GM19035 (cell line): ENCODE measurements around the gene KRTDAP.
"Not testable (repeated sequence)": the region's sequence is repeated elsewhere in the genome, so short reads cannot be mapped to it uniquely, and the experiment has no call there.

ENCODE experiments used
- ATAC-seq: cut with Tn5 transposase; IDR thresholded peaks from one replicate; pipeline ENCODE4 v1.9.1; 2021; ENCODE audit not compliant: unreplicated experiment

KRTDAP gene

GRCh38 chr19:35487656-35488182, 2.5 kb downstream of the KRTDAP start:
- no peak for ATAC-seq

DNA sequence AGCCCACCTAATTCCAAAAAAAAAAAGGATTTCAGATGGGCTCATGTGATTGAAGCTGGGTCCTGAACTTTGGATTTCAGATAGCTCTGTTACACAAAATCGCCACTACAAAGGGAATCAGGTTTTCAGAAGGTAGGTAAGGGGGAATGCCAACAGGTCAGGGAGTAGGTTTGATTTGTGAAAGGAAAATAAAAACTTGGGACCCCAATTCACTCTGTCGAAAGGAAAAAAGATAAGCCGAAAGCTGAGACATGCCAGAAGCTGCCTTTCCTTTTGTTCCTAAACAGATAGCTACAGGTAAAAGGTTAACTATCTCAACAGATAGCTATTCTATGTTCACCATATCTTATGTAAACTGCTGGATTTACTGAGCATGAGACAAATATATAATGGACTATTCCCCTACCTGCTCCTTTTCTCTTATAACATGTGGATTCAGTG, 4.0 kb downstream of the KRTDAP start:
- ATAC-seq, result no peak

GRCh38 chr19:35484252-35485036, 5.8 kb downstream of the KRTDAP start:
- ATAC-seq, result peak; percentile 84

GRCh38 chr19:35483089-35483488, 7.2 kb downstream of the KRTDAP start:
- ATAC-seq, result no peak

- ATAC-seq, result no peak
Measured at GRCh38 chr19:35478794-35479677, 11.2 kb downstream of the KRTDAP start.

GRCh38 chr19:35476149-35476548, 14.1 kb downstream of the KRTDAP start:
- ATAC-seq, result no peak

DNA sequence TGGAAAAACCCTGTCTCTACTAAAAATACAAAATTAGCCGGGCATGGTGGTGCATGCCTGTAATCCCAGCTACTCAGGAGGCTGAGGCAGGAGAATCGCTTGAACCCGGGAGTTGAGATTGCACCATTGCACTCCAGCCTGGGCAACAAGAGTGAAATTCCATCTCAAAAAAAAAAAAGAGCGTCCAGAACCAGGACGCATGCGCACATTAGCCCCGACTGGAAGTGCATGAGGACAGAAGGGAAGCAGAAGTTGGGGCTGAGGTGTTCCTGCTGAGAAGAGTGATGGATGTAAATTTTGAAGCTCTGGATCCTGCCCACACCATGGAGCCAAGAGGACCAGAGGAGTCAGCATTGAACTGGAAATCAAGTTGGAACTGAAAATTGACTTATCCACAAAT, 15.7 kb downstream of the KRTDAP start:
- not testable (repeated sequence) for ATAC-seq

GRCh38 chr19:35474104-35474503, 16.2 kb downstream of the KRTDAP start:
- ATAC-seq, result no peak

GRCh38 chr19:35471946-35472345, 18.3 kb downstream of the KRTDAP start:
- no peak for ATAC-seq

- ATAC-seq, result not testable (repeated sequence)
Measured at GRCh38 chr19:35471075-35471474, 19.2 kb downstream of the KRTDAP start.

DNA sequence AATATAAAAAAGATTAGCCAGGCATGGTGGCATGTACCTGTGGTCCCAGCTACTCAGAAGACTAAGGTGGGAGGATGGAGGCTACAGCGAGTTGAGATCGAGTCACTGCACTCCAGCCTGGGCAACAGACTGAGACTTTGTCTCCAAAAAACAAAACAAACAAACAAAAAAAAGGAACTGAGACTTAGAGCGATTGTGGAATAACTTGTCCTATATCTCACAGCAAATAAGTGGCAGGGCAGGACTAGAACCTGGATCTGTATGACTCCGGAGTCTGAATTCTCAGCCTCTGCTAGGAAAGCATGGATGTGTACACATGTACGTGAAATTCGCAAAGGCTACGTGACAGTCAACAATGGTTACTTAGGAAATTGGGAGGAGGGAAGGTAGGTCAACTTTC, 20.1 kb downstream of the KRTDAP start:
- no peak for ATAC-seq

DNA sequence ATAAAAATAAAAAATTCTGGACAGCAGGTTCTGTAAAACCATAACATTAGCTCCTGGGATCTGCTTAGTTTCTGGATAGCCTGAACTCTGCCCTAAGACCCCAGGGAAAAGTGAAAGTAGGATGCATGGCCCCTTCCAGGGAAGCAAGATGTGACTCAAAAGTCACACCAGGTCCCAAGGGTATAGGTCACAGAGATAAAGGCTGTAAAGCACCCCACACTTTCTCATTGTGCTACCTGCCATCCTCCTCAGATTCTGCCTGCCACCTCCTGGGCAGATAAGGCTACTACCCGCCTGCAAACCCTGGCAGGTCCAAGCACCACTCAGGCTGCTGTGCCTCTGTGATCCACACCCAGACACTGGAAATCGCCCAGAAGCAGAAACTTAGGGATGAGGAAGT, 21.6 kb downstream of the KRTDAP start:
- no peak for ATAC-seq

GRCh38 chr19:35466259-35466658, 24.0 kb downstream of the KRTDAP start:
- ATAC-seq, result no peak

DNA sequence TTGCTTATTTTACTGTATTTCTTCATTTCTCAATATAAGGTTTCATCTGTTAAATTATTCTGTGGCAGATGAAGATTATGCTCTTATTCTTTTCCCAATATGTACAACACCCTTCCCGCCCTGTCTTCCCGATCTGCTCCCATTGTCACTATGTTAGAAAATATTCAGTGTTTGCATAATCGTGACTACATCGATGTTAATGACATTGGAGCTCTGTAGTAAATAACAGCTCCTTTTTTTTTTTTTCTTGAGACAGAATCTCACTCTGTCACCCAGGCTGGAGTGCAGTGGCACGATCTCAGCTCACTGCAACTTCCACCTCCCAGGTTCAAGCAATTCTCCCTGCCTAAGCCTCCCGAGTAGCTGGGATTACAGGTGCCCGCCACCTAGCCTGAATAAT, 27.3 kb downstream of the KRTDAP start:
- not testable (repeated sequence) for ATAC-seq

- peak; percentile 65 for ATAC-seq
Measured at GRCh38 chr19:35462476-35462953, 27.7 kb downstream of the KRTDAP start.

- ATAC-seq, result not testable (repeated sequence)
Measured at GRCh38 chr19:35461788-35462187, 28.5 kb downstream of the KRTDAP start.

- no peak for ATAC-seq
Measured at GRCh38 chr19:35461060-35461459, 29.2 kb downstream of the KRTDAP start.

GRCh38 chr19:35460608-35461007, 29.7 kb downstream of the KRTDAP start:
- no peak for ATAC-seq

GRCh38 chr19:35459414-35460082, 30.7 kb downstream of the KRTDAP start:
- ATAC-seq, result no peak

- ATAC-seq, result no peak
Measured at GRCh38 chr19:35458731-35459391, 31.4 kb downstream of the KRTDAP start.
